ENCODE results near the gene BGN. TPM values are rescaled to one million over a fixed set of nuclear protein-coding genes. Genes with fewer than 3 reads are reported as not detected.

Gene BGN
- total RNA-seq, 2 experiments from 2014 or later, result not detected

- BruUV-seq (replicated peaks), result no TSS peak
- Histone ChIP-seq H2AFZ (ENCODE audit: low read length) (no peak overlapping the region), H3K9me3 (ENCODE audit: low read length) (no peaks in the 10 kb centered on the region), H3K79me2 (ENCODE audit: insufficient read depth, low read depth, low read length) (no peaks in the 10 kb centered on the region), H3K4me1 (ENCODE audit: insufficient read depth, low read length, poor library complexity, severe bottlenecking) (no peaks in the 10 kb centered on the region), H3K4me3 (ENCODE audit: low read depth, low read length, poor library complexity, severe bottlenecking) (no peak overlapping the region), H3K36me3 (ENCODE audit: insufficient read depth, low read length) (no peaks in the 10 kb centered on the region), H3K4me2 (ENCODE audit: low read length) (no peak overlapping the region), H4K20me1 (ENCODE audit: insufficient read depth, low read length) (no peaks in the 10 kb centered on the region), H3K27ac (ENCODE audit: low read depth, low read length, poor library complexity, severe bottlenecking) (no peak overlapping the region), H3K9me2 (ENCODE audit: insufficient read depth, low read length) (no peaks in the 10 kb centered on the region)
- intact Hi-C loops (cut with micrococcal nuclease; ENCODE audit: unreplicated experiment), result no loop called here
- ChIA-PET POLR2A (no interaction called here), CTCF (ENCODE audit: unreplicated experiment) (no interaction called here)
- no peak for TF ChIP-seq EZH2phosphoT487 (IDR thresholded peaks at IDR 0.05; ENCODE audit: borderline replicate concordance, low read depth, low read length)
- TF ChIP-seq, protein P1, sequence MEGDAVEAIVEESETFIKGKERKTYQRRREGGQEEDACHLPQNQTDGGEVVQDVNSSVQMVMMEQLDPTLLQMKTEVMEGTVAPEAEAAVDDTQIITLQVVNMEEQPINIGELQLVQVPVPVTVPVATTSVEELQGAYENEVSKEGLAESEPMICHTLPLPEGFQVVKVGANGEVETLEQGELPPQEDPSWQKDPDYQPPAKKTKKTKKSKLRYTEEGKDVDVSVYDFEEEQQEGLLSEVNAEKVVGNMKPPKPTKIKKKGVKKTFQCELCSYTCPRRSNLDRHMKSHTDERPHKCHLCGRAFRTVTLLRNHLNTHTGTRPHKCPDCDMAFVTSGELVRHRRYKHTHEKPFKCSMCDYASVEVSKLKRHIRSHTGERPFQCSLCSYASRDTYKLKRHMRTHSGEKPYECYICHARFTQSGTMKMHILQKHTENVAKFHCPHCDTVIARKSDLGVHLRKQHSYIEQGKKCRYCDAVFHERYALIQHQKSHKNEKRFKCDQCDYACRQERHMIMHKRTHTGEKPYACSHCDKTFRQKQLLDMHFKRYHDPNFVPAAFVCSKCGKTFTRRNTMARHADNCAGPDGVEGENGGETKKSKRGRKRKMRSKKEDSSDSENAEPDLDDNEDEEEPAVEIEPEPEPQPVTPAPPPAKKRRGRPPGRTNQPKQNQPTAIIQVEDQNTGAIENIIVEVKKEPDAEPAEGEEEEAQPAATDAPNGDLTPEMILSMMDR (conservative IDR thresholded peaks at IDR 0.05; ENCODE audit: low read length), result no peak
- DNase-seq (ENCODE audit: low spot score), result no peak
Measured at GRCh38 chrX:153477901-153478300, 16.9 kb upstream of the BGN start.

DNA sequence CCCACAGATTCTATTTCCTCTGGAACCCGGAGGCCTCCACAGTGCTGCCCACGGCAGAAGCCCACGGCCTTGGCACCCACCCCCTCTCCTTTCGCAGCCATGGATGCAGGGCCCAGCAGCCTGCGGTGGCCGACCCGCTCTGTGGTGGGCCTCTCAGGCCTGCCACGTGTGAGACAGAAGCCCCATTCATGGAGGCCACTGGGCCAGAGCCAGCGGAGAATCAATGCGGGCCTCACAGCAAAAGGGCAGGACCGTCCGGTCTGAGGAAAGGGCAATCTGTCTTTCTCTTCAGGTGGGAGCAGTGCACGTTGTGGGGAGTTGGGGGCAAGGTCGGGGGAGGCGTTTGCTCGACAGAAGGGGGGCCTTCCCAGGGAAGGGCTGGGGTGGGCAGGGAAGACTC lies 16.0 kb upstream of the BGN start:
- H3K27ac ChIP-seq (ENCODE audit: low read depth, low read length, poor library complexity, severe bottlenecking), result no peak overlapping the region
- intact Hi-C loops (cut with micrococcal nuclease; ENCODE audit: unreplicated experiment), result no loop called here
- BruUV-seq (replicated peaks), result no TSS peak
- POLR2A ChIA-PET, result no interaction called here
- no peaks in the 10 kb centered on the region for H4K20me1 ChIP-seq (ENCODE audit: insufficient read depth, low read length)
- no peak for DNase-seq (ENCODE audit: low spot score)
- H3K79me2 ChIP-seq (ENCODE audit: insufficient read depth, low read depth, low read length), result no peaks in the 10 kb centered on the region
- H3K4me3 ChIP-seq (ENCODE audit: low read depth, low read length, poor library complexity, severe bottlenecking), result no peak overlapping the region
- no peaks in the 10 kb centered on the region for H3K36me3 ChIP-seq (ENCODE audit: insufficient read depth, low read length)
- CTCF ChIA-PET (ENCODE audit: unreplicated experiment), result no interaction called here
- no peak overlapping the region for H2AFZ ChIP-seq (ENCODE audit: low read length)
- TF ChIP-seq, protein P1 (conservative IDR thresholded peaks at IDR 0.05; ENCODE audit: low read length), result no peak
- TF ChIP-seq EZH2phosphoT487 (IDR thresholded peaks at IDR 0.05; ENCODE audit: borderline replicate concordance, low read depth, low read length), result no peak
- no peaks in the 10 kb centered on the region for H3K4me1 ChIP-seq (ENCODE audit: insufficient read depth, low read length, poor library complexity, severe bottlenecking)
- H3K9me3 ChIP-seq (ENCODE audit: low read length), result no peaks in the 10 kb centered on the region
- no peaks in the 10 kb centered on the region for H3K9me2 ChIP-seq (ENCODE audit: insufficient read depth, low read length)
- H3K4me2 ChIP-seq (ENCODE audit: low read length), result no peak overlapping the region

GRCh38 chrX:153481043-153481442 lies 13.7 kb upstream of the BGN start:
- H3K9me3 ChIP-seq (ENCODE audit: low read length), result no peaks in the 10 kb centered on the region
- DNase-seq (ENCODE audit: low spot score), result no peak
- H3K4me2 ChIP-seq (ENCODE audit: low read length), result no peak overlapping the region
- no peak overlapping the region for H3K27ac ChIP-seq (ENCODE audit: low read depth, low read length, poor library complexity, severe bottlenecking)
- H3K79me2 ChIP-seq (ENCODE audit: insufficient read depth, low read depth, low read length), result no peaks in the 10 kb centered on the region
- no peaks in the 10 kb centered on the region for H3K9me2 ChIP-seq (ENCODE audit: insufficient read depth, low read length)
- ChIA-PET POLR2A (no interaction called here), CTCF (ENCODE audit: unreplicated experiment) (no interaction called here)
- no TSS peak for BruUV-seq (replicated peaks)
- TF ChIP-seq EZH2phosphoT487 (IDR thresholded peaks at IDR 0.05; ENCODE audit: borderline replicate concordance, low read depth, low read length), result no peak
- TF ChIP-seq, protein P1 (conservative IDR thresholded peaks at IDR 0.05; ENCODE audit: low read length), result no peak
- no peaks in the 10 kb centered on the region for H3K4me1 ChIP-seq (ENCODE audit: insufficient read depth, low read length, poor library complexity, severe bottlenecking)
- intact Hi-C loops (cut with micrococcal nuclease; ENCODE audit: unreplicated experiment), result no loop called here
- no peaks in the 10 kb centered on the region for H3K36me3 ChIP-seq (ENCODE audit: insufficient read depth, low read length)
- no peaks in the 10 kb centered on the region for H4K20me1 ChIP-seq (ENCODE audit: insufficient read depth, low read length)
- H2AFZ ChIP-seq (ENCODE audit: low read length), result no peak overlapping the region
- no peak overlapping the region for H3K4me3 ChIP-seq (ENCODE audit: low read depth, low read length, poor library complexity, severe bottlenecking)
